Endodermal cell (in vitro differentiated cells): ENCODE data around the gene AFF3. TPM values are rescaled to one million over a fixed set of nuclear protein-coding genes. Genes with fewer than 3 reads are reported as not detected.

Source experiments
- DNase-seq: peaks from one replicate; pipeline ENCODE4 v3.0.0-alpha.2; 2017
- H3K27ac ChIP-seq: 2 replicates; pipeline ENCODE4 v1.5.1; 2013; ENCODE audit warnings: mild to moderate bottlenecking, low read depth, low read length, moderate library complexity
- H3K27me3 ChIP-seq: 2 replicates; pipeline ENCODE4 v1.6.1; 2013; ENCODE audit warnings: mild to moderate bottlenecking, low read length, moderate library complexity; ENCODE audit not compliant: insufficient read depth, control insufficient read depth, poor library complexity, severe bottlenecking
- H3K36me3 ChIP-seq: 2 replicates; pipeline ENCODE4 v1.7.0; 2013; ENCODE audit warnings: mild to moderate bottlenecking, low read length, moderate library complexity; ENCODE audit not compliant: control insufficient read depth, insufficient read depth
- H3K4me1 ChIP-seq: one replicate; pipeline ENCODE4 v1.7.0; 2013; ENCODE audit warnings: low read length; ENCODE audit not compliant: control insufficient read depth, insufficient read depth
- H3K4me3 ChIP-seq: 2 replicates; pipeline ENCODE4 v1.5.1; 2013; ENCODE audit warnings: mild to moderate bottlenecking, low read length, moderate library complexity
- H3K9ac ChIP-seq: 2 replicates; pipeline ENCODE4 v1.6.1; 2013; ENCODE audit warnings: mild to moderate bottlenecking, low read length, moderate library complexity; ENCODE audit not compliant: poor library complexity, severe bottlenecking; ENCODE audit errors: extremely low read depth
- H3K9me3 ChIP-seq: 2 replicates; pipeline ENCODE4 v1.6.1; 2013; ENCODE audit warnings: mild to moderate bottlenecking, low read length, moderate library complexity; ENCODE audit not compliant: control insufficient read depth
- H3K27ac Mint-ChIP-seq: 2 replicates; pipeline ENCODE4 v1.8.0; 2020; ENCODE audit warnings: mixed read lengths
- H3K27me3 Mint-ChIP-seq: 2 replicates; pipeline ENCODE4 v1.8.0; 2021; ENCODE audit warnings: mild to moderate bottlenecking, mixed read lengths; ENCODE audit not compliant: insufficient read depth
- H3K36me3 Mint-ChIP-seq: 2 replicates; pipeline ENCODE4 v1.8.0; 2020; ENCODE audit warnings: low read depth, mixed read lengths
- H3K4me1 Mint-ChIP-seq: 2 replicates; pipeline ENCODE4 v1.8.0; 2020; ENCODE audit warnings: mixed read lengths
- H3K4me3 Mint-ChIP-seq: 2 replicates; pipeline ENCODE4 v1.8.0; 2020; ENCODE audit warnings: mild to moderate bottlenecking, moderate library complexity, mixed read lengths
- H3K9me3 Mint-ChIP-seq: 2 replicates; pipeline ENCODE4 v1.8.0; 2020; ENCODE audit warnings: mild to moderate bottlenecking, mixed read lengths
- WGBS, 2 experiments: methylation state at CpG; one replicate each; pipeline versions ENCODE4 v1.1.5 to v1.1.7; 2013; ENCODE audit warnings: missing lambda C conversion rate in 2 of 2, mixed read lengths in 1 of 2; ENCODE audit not compliant: insufficient coverage in 1 of 2, insufficient read length in 1 of 2; 5-methylcytosine and 5-hydroxymethylcytosine counted together
- total RNA-seq, 2 donors: library from RNA; stranded (reverse); fragmentation: NEBNext Ultra II Directional in 1 of 2; extraction: Animal tissue kit (Norgen Biotek cat#: 25700) in 1 of 2; gene quantifications; 2 replicates in 1 of 2; 3 replicates in 1 of 2; pipeline ENCODE4 v1.2.1, GENCODE V29; 2021
- TF ChIP-seq, protein P1 (sequence below): fragments of 200-600 bp; sonication (generic); conservative IDR thresholded peaks from 2 replicates; pipeline ENCODE4 v1.5.0; 2021; ENCODE audit warnings: antibody characterized with exemption, mild to moderate bottlenecking

The AFF3 gene
- total RNA-seq, 2 donors from 2014 or later, result 0.62 to 0.73 TPM

DNA sequence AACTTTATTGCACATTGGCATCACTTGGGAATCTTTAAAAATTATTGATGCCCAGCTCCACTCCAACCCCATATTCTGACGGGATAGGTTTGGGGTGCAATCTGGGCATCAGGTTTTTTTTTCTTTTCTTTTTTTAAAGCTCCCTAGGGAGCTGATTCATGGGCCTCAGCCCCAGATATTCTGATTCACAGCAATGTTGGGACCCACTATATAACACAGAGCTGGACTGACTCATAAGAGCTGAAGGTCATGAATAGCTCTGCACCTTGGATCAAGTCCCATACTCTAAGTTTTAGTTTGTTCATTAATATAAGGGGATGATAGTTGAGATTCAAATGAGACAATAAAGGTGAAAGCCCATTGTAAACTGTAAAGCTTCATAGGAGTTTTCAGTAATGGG, 461.4 kb downstream of the AFF3 start:
- Histone ChIP-seq H3K27ac (no peak overlapping the region), H3K9ac (no peak overlapping the region), H3K4me3 (no peak overlapping the region), H3K36me3 (no peaks in the 10 kb centered on the region), H3K4me1 (no peaks in the 10 kb centered on the region), H3K9me3 (no peaks in the 10 kb centered on the region), H3K27me3 (peaks cover 9% of the 10 kb centered on the region)
- TF ChIP-seq, protein P1, sequence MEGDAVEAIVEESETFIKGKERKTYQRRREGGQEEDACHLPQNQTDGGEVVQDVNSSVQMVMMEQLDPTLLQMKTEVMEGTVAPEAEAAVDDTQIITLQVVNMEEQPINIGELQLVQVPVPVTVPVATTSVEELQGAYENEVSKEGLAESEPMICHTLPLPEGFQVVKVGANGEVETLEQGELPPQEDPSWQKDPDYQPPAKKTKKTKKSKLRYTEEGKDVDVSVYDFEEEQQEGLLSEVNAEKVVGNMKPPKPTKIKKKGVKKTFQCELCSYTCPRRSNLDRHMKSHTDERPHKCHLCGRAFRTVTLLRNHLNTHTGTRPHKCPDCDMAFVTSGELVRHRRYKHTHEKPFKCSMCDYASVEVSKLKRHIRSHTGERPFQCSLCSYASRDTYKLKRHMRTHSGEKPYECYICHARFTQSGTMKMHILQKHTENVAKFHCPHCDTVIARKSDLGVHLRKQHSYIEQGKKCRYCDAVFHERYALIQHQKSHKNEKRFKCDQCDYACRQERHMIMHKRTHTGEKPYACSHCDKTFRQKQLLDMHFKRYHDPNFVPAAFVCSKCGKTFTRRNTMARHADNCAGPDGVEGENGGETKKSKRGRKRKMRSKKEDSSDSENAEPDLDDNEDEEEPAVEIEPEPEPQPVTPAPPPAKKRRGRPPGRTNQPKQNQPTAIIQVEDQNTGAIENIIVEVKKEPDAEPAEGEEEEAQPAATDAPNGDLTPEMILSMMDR, result no peak
- no peak overlapping the region for H3K27ac Mint-ChIP-seq
- H3K9me3 Mint-ChIP-seq, result no peaks in the 10 kb centered on the region
- H3K36me3 Mint-ChIP-seq, result no peaks in the 10 kb centered on the region
- no peaks in the 10 kb centered on the region for H3K27me3 Mint-ChIP-seq
- H3K4me3 Mint-ChIP-seq, result no peak overlapping the region
- no peak for DNase-seq
- no peaks in the 10 kb centered on the region for H3K4me1 Mint-ChIP-seq
- WGBS, 2 experiments, result 75 to 100% methylated on average over 1 of the region's 1 CpG

DNA sequence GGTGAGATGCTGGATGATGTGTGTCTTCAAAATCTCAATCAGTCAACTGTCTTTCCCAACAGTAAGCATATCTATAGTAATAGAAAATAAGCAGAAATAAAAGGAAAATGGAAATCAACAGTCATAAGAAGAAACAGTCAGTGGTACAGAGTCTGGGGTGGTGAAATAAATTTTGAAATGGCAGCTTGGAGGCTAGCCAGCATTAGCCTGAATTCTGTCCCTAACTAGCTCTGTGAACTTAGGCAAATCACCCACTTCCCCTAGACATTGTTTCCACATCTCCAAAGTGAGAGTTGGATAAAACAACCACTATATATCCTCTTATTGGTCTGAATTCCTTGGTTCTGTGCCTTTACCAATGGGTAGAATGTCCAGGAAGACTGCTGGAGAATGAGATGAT, 462.9 kb downstream of the AFF3 start:
- no peak for DNase-seq
- H3K27me3 ChIP-seq, result peaks cover 9% of the 10 kb centered on the region
- no peaks in the 10 kb centered on the region for H3K9me3 ChIP-seq
- no peak overlapping the region for H3K27ac Mint-ChIP-seq
- H3K27me3 Mint-ChIP-seq, result no peaks in the 10 kb centered on the region
- H3K9me3 Mint-ChIP-seq, result no peaks in the 10 kb centered on the region
- H3K4me3 ChIP-seq, result no peak overlapping the region
- H3K36me3 ChIP-seq, result no peaks in the 10 kb centered on the region
- no peak overlapping the region for H3K9ac ChIP-seq
- H3K36me3 Mint-ChIP-seq, result no peaks in the 10 kb centered on the region
- TF ChIP-seq, protein P1, result no peak
- no peaks in the 10 kb centered on the region for H3K4me1 ChIP-seq
- no peak overlapping the region for H3K4me3 Mint-ChIP-seq
- no peak overlapping the region for H3K27ac ChIP-seq
- H3K4me1 Mint-ChIP-seq, result no peaks in the 10 kb centered on the region

DNA sequence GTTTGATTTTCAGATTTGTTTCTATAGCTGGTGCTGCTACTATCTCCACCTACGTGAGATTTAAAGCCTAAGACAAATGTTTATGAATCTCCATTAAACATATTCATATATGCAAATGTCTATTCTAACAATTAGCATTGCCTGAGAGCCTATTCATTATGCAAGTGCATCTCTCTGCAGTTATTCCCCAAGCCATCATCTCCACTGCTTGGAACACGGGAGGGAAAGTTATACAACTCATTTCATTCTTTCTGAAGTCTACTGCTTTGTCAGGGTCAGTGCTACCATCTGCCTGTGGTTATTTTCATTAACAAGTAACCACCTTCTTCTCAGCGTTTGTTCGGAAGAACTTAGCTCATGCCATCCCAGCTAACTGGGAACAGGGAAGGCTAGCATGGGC, 463.8 kb downstream of the AFF3 start:
- no peak overlapping the region for H3K4me3 ChIP-seq
- H3K9ac ChIP-seq, result no peak overlapping the region
- TF ChIP-seq, protein P1, result no peak
- Mint-ChIP-seq H3K27ac (no peak overlapping the region), H3K4me3 (no peak overlapping the region), H3K36me3 (no peaks in the 10 kb centered on the region), H3K9me3 (no peaks in the 10 kb centered on the region), H3K4me1 (no peaks in the 10 kb centered on the region), H3K27me3 (no peaks in the 10 kb centered on the region)
- WGBS, 2 experiments, result 96 to 100% methylated on average over 1 to 4 of the region's 4 CpGs
- DNase-seq, result no peak
- no peaks in the 10 kb centered on the region for H3K4me1 ChIP-seq
- H3K9me3 ChIP-seq, result no peaks in the 10 kb centered on the region
- H3K27ac ChIP-seq, result no peak overlapping the region
- no peaks in the 10 kb centered on the region for H3K36me3 ChIP-seq
- H3K27me3 ChIP-seq, result peaks cover 9% of the 10 kb centered on the region
